Activated CD4-positive, alpha-beta T cell treated with anti-CD3 and anti-CD28 coated beads for 36 hours (primary cell): ENCODE results near the gene PLPPR1. TPM values are rescaled to one million over a fixed set of nuclear protein-coding genes. Genes with fewer than 3 reads are reported as not detected.

Experiments used
- ATAC-seq: fragments of 200-7000 bp; cut with Tn5 transposase; one replicate; pipeline ENCODE4 v1.10.0; 2021; ENCODE audit warnings: mild to moderate bottlenecking, moderate library complexity
- CTCF ChIA-PET: fragments of 350-600 bp; sonication (Branson Sonifier 250); formaldehyde crosslinking; loops from one replicate; lab custom pipeline; 2021; ENCODE audit warnings: antibody characterized with exemption; lab: Charles Lee
- POLR2A ChIA-PET: fragments of 350-600 bp; sonication (Branson Sonifier 250); formaldehyde crosslinking; loops from one replicate; lab custom pipeline; 2021; ENCODE audit warnings: antibody characterized with exemption, inconsistent platforms; lab: Charles Lee
- DNase-seq: peaks from one replicate; pipeline ENCODE4 v3.0.0-alpha.2; 2020
- H3K27ac Mint-ChIP-seq: one replicate; pipeline ENCODE4 v1.8.0; 2021; ENCODE audit warnings: mixed read lengths
- H3K27me3 Mint-ChIP-seq: one replicate; pipeline ENCODE4 v1.8.0; 2021; ENCODE audit warnings: mixed read lengths
- H3K36me3 Mint-ChIP-seq: one replicate; pipeline ENCODE4 v1.8.0; 2021; ENCODE audit warnings: low read depth, mixed read lengths
- H3K4me1 Mint-ChIP-seq: one replicate; pipeline ENCODE4 v1.8.0; 2021; ENCODE audit warnings: mixed read lengths
- H3K4me3 Mint-ChIP-seq: one replicate; pipeline ENCODE4 v1.8.0; 2021; ENCODE audit warnings: mild to moderate bottlenecking, moderate library complexity, mixed read lengths
- H3K9me3 Mint-ChIP-seq: one replicate; pipeline ENCODE4 v1.8.0; 2021; ENCODE audit warnings: low read depth, mixed read lengths
- intact Hi-C, 2 experiments: fragments of 100-400 bp; cut with DNase I in 1 of 2; cut with micrococcal nuclease in 1 of 2; formaldehyde crosslinking; loops; one replicate each; pipeline versions ENCODE4 v1.14.2 to v1.15.1; 2022 to 2024; cut with DNase I, micrococcal nuclease
- total RNA-seq, 2 experiments: library from RNA; stranded (reverse); gene quantifications; one replicate each; pipeline ENCODE4 v1.2.3, GENCODE V29; 2021

PLPPR1 gene
- total RNA-seq, 2 experiments from 2014 or later = not detected

DNA sequence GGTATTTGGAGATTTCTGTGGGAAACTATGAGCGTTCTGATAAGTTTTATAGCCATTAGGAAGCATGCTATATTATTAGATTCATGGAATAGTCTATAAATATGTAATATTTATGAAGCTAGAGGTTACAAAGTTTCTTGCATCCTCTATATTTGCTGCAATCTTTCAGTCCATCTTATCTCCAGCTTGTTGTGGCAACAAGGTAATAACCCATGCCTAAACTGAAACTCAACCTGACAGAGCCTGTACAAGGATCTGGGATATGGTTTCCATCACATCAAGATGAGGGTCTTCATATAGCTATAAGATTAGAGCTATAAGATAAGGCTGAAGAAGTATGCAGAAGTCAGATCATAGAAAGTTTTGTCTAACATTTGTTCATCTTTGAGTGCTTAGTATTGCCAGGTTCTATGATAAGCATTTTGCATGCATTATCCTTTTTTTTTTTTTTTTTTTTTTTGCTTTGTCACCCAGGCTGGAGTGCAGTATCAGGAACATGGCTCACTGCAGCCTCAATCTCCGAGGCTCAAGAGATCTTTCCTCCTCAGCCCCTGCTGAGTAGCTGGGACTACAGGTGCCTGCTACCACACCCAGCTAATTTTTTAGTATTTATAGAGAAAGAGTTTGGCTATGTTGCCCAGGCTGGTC is 341.5 kb downstream of the PLPPR1 start:
- Mint-ChIP-seq H3K4me3 (no peak overlapping the region), H3K36me3 (no peaks in the 10 kb centered on the region), H3K27me3 (peaks cover 10% of the 10 kb centered on the region), H3K9me3 (no peaks in the 10 kb centered on the region), H3K4me1 (no peaks in the 10 kb centered on the region), H3K27ac (no peak overlapping the region)
- POLR2A ChIA-PET = no interaction called here
- intact Hi-C loops = no loop called here
- DNase-seq = no peak
- ATAC-seq = no peak
- CTCF ChIA-PET = interaction anchor here (0.6 to 1.6 kb wide), 5 partner anchors 9 to 220 kb away, joined by 3 to 5 read pairs (median 3); no protein-coding TSS in a partner anchor

DNA sequence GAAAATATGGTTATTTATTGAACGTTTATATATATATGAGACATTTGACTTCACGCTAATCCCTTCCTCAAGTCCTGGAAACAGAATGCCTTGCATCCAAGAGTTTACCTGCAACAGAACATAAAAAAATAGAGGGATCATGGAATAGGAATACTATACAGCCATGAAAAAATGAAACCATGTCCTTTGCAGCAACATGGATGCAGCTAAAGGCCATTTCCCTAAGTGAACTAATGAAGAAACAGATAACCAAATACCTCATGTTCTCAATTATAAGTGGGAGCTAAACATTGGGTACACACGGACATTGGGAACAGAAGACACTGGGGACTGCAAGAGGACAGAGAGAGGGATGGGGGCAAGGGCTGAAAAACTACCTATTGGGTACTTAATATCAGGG is 343.3 kb downstream of the PLPPR1 start:
- ATAC-seq (no peak), DNase-seq (no peak)
- Mint-ChIP-seq H3K4me3 (no peak overlapping the region), H3K27ac (no peak overlapping the region), H3K4me1 (no peaks in the 10 kb centered on the region), H3K9me3 (no peaks in the 10 kb centered on the region), H3K36me3 (no peaks in the 10 kb centered on the region), H3K27me3 (peaks cover 10% of the 10 kb centered on the region)
- CTCF ChIA-PET = no interaction called here
- intact Hi-C loops = no loop called here
- POLR2A ChIA-PET = no interaction called here

- H3K27ac Mint-ChIP-seq = no peak overlapping the region
- H3K4me3 Mint-ChIP-seq = no peak overlapping the region
- CTCF ChIA-PET = interaction anchor here (0.7 to 1.7 kb wide), 2 partner anchors 16 to 60 kb away, joined by 3 to 4 read pairs; no protein-coding TSS in a partner anchor
- no peaks in the 10 kb centered on the region for H3K9me3 Mint-ChIP-seq
- intact Hi-C loops = no loop called here
- H3K36me3 Mint-ChIP-seq = no peaks in the 10 kb centered on the region
- ATAC-seq (no peak), DNase-seq (no peak)
- H3K27me3 Mint-ChIP-seq = peaks cover 10% of the 10 kb centered on the region
- POLR2A ChIA-PET = no interaction called here
- no peaks in the 10 kb centered on the region for H3K4me1 Mint-ChIP-seq
Observed at GRCh38 chr9:101372327-101373118, 344.0 kb downstream of the PLPPR1 start.
